ENCODE data around the gene METAP1.
"Not testable (repeated sequence)": the region's sequence is repeated elsewhere in the genome, so short reads cannot be mapped to it uniquely, and the experiment has no call there.

METAP1 gene

DNA sequence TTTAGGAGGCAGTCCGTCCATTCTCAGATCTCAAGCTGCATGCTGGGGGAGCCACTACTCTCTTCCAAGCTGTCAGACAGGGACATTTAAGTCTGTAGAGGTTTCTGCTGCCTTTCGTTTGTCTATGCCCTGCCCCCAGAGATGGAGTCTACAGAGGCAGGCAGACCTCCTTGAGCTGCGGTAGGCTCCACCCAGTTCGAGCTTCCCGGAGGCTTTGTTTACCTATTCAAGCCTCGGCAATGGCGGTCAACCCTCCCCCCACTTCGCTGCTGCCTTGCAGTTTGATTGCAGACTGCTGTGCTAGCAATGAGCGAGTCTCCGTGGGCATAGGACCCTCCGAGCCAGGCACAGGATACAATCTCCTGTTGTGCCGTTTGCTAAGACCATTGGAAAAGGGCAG is 103.8 kb downstream of the METAP1 start:
- no peak for DNase-seq (ENCODE audit: low read depth in 2 of 2)

- DNase-seq (ENCODE audit: low read depth in 2 of 2), result not testable (repeated sequence)
Measured at GRCh38 chr4:99099814-99100213, 104.3 kb downstream of the METAP1 start.

DNA sequence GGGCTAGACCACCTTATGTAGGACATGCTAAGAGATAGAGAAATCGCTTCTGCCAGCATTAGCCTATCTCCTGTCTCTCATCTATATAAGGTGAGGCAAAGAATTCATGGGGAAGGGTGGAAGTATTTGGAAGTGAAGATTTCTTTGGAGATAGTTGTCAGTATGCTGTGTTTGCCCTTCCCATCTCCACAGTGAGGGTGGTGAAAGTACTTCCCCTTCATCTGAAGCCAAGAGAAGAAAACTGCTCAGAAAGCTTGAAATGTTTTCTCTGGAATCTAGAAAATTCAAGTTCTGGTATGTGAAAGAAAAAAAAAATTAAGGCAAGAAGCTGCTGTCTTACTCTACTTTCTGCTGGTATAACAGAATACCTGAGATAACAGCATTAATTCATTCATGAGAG is 105.4 kb downstream of the METAP1 start:
- no peak for DNase-seq (ENCODE audit: low read depth in 2 of 2)

DNA sequence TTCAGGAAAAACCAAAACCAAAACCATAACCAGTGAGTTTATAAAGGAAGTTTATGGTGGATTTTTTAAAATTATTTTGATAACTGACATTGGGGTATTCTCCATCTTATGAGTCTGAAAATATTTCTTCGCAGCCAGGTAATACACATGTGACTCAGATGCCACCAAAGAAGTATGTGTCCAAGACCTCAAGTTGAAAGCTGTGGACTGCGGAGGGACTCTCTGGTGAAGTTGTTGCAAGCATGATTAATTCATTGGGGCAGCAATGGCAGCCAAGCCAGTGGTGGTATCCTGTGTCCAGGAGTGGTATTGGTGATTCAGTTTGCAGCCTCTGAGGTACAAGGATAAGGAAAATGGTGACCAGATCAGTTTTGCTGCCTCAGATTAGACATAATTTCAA is 107.1 kb downstream of the METAP1 start:
- DNase-seq (ENCODE audit: low read depth in 2 of 2), result no peak

DNA sequence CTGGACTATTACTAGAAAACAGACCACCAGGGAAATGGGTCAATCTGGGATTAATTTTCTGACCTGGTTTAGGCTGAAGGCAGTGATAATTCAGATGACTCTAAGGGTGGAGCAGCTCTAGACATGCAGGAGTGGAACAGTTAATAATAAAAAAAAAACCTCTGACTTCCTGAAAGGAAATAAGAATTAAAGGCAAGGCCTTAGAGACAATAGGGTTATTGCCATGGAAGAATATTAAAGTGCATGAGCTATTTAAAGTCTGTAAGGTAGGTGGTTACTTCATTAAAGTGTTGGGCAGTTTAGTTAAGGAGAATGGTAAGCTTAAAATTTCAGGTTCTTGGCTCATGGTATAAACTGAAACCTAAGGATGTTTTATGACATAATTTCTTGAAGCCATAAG is 107.6 kb downstream of the METAP1 start:
- DNase-seq (ENCODE audit: low read depth in 2 of 2), result no peak

DNA sequence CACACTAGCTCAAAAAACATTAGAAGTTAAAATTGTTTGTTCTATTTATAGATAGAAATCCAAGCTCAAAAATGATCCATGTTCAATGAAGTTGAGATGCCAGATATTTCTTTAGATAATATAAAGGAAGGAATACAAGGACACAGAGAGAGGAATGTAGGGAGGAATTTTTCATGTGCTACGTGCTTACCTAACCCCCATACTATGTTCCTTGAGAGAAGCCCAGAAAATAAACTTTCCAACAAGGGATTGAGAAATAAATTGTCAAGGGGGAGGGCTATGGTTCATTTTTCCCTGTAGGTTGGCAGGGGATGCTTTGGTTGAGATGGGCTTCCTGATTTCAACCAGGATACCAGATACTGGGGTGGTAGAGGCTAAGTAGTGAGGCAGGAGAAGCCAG is 108.6 kb downstream of the METAP1 start:
- DNase-seq (ENCODE audit: low read depth in 2 of 2), result no peak

GRCh38 chr4:99109286-99109685 is 113.8 kb downstream of the METAP1 start:
- not testable (repeated sequence) for DNase-seq (ENCODE audit: low read depth in 2 of 2)
